Measurements from ENCODE around the gene NAA20. TPM values are rescaled to one million over a fixed set of nuclear protein-coding genes. Genes with fewer than 3 reads are reported as not detected.

NAA20 gene
- total and polyA plus RNA-seq, 4 donors: 26.8 to 75.6 (median 39.2) TPM

GRCh38 chr20:19975436-19975799, 41.7 kb upstream of the NAA20 start:
- Histone ChIP-seq H3K9ac (ENCODE audit: low read depth in 1 of 2, low read length in 2 of 2) (no peak overlapping the region), H3K27me3 (ENCODE audit: control insufficient read depth in 4 of 4, insufficient read depth in 4 of 4, low read length in 3 of 4) (no peaks in the 10 kb centered on the region), H3K27ac (ENCODE audit: low read depth in 1 of 2, low read length in 2 of 2) (peak overlapping the region; percentile 45 to 63), H3K4me3 (ENCODE audit: low read depth in 1 of 3, low read length in 3 of 3) (peak overlapping the region in 1 of 3 donors; percentile 28), H3K9me3 (ENCODE audit: control insufficient read depth in 4 of 4, low read length in 3 of 4) (peaks cover 0 to 2% (median 0%) of the 10 kb centered on the region in 4 donors), H3K4me1 (ENCODE audit: control insufficient read depth in 4 of 4, insufficient read depth in 4 of 4, low read length in 3 of 4) (peaks cover 0 to 7% (median 6%) of the 10 kb centered on the region in 4 donors), H3K36me3 (ENCODE audit: control insufficient read depth in 4 of 4, insufficient read depth in 3 of 4, low read depth in 1 of 4, low read length in 3 of 4) (peaks cover 0 to 10% (median 2%) of the 10 kb centered on the region in 4 donors)
- TF ChIP-seq ZBTB33 (IDR thresholded peaks at IDR 0.05) (no peak), GABPA (IDR thresholded peaks at IDR 0.05 in 1 of 2, conservative IDR thresholded peaks at IDR 0.05 in 1 of 2) (no peak), MAX (IDR thresholded peaks at IDR 0.05) (no peak), NR2F2 (IDR thresholded peaks at IDR 0.05) (no peak), TAF1 (conservative IDR thresholded peaks at IDR 0.05) (no peak), JUND (IDR thresholded peaks at IDR 0.05) (no peak), ATF3 (IDR thresholded peaks at IDR 0.05) (no peak), FOXA2 (IDR thresholded peaks at IDR 0.05) (no peak), RAD21 (IDR thresholded peaks at IDR 0.05) (no peak), CTCF (IDR thresholded peaks at IDR 0.05; ENCODE audit: low read depth, low read length, missing input control) (no peak), EGR1 (IDR thresholded peaks at IDR 0.05; ENCODE audit: low read depth in 2 of 2) (no peak), SP1 (IDR thresholded peaks at IDR 0.05) (no peak), YY1 (IDR thresholded peaks at IDR 0.05) (no peak), FOXA1 (IDR thresholded peaks at IDR 0.05) (no peak), HNF4G (IDR thresholded peaks at IDR 0.05) (no peak), HNF4A (conservative IDR thresholded peaks at IDR 0.05) (no peak)
- DNase-seq (ENCODE audit: low spot score): no peak
- WGBS: 78% methylated on average over 18 of the region's 18 CpGs

- TF ChIP-seq FOXA1 (IDR thresholded peaks at IDR 0.05) (no peak), GABPA (IDR thresholded peaks at IDR 0.05 in 1 of 2, conservative IDR thresholded peaks at IDR 0.05 in 1 of 2) (no peak), FOXA2 (IDR thresholded peaks at IDR 0.05) (no peak), ATF3 (IDR thresholded peaks at IDR 0.05) (no peak), REST (IDR thresholded peaks at IDR 0.05) (no peak), CTCF (IDR thresholded peaks at IDR 0.05; ENCODE audit: low read depth, low read length, missing input control) (no peak), TAF1 (conservative IDR thresholded peaks at IDR 0.05) (no peak), RAD21 (IDR thresholded peaks at IDR 0.05) (no peak), HNF4G (IDR thresholded peaks at IDR 0.05) (no peak)
- Histone ChIP-seq H3K4me3 (ENCODE audit: low read depth in 1 of 3, low read length in 3 of 3) (peak overlapping the region in 1 of 3 donors; percentile 1), H3K9ac (ENCODE audit: low read depth in 1 of 2, low read length in 2 of 2) (no peak overlapping the region), H3K4me1 (ENCODE audit: control insufficient read depth in 4 of 4, insufficient read depth in 4 of 4, low read length in 3 of 4) (peaks cover 0 to 7% (median 6%) of the 10 kb centered on the region in 4 donors), H3K27ac (ENCODE audit: low read depth in 1 of 2, low read length in 2 of 2) (peak overlapping the region in 1 of 2 donors; percentile 19), H3K27me3 (ENCODE audit: control insufficient read depth in 4 of 4, insufficient read depth in 4 of 4, low read length in 3 of 4) (no peaks in the 10 kb centered on the region), H3K36me3 (ENCODE audit: control insufficient read depth in 4 of 4, insufficient read depth in 3 of 4, low read depth in 1 of 4, low read length in 3 of 4) (peaks cover 0 to 10% (median 2%) of the 10 kb centered on the region in 4 donors), H3K9me3 (ENCODE audit: control insufficient read depth in 4 of 4, low read length in 3 of 4) (peaks cover 0 to 2% (median 0%) of the 10 kb centered on the region in 4 donors)
- no peak for DNase-seq (ENCODE audit: low spot score)
- WGBS: 82% methylated on average over 9 of the region's 9 CpGs
Measured at GRCh38 chr20:19975901-19976300, 41.3 kb upstream of the NAA20 start.

All from liver (tissue), 9 donors.